SK-N-SH (cell line): Measurements from ENCODE around the gene IGF2BP3. TPM values are rescaled to one million over a fixed set of nuclear protein-coding genes. Genes with fewer than 3 reads are reported as not detected.

Experiments used
- CTCF ChIA-PET: fragments of 300-600, 350-600 bp; formaldehyde crosslinking; extraction: SDS; loops from one replicate; lab custom pipeline; 2021; lab: Yijun Ruan, JAX
- POLR2A ChIA-PET: fragments of 350-600 bp; sonication (Branson Sonifier 250); formaldehyde crosslinking; extraction: SDS; loops from one replicate; lab custom pipeline; 2020; ENCODE audit warnings: antibody characterized with exemption, inconsistent platforms; lab: Yijun Ruan, JAX
- DNase-seq: peaks from one replicate; pipeline ENCODE4 v3.0.0; 2012
- H2AFZ ChIP-seq: fragments of 200-600 bp; sonication (generic); 2 replicates; pipeline ENCODE4 v1.8.1; 2016; ENCODE audit warnings: antibody characterized with exemption, mild to moderate bottlenecking, low read depth
- H3F3A ChIP-seq: fragments of 200-600 bp; sonication (generic); replicated peaks from 2 replicates; pipeline ENCODE3; 2016; ENCODE audit warnings: antibody characterized with exemption, mild to moderate bottlenecking; ENCODE audit not compliant: insufficient read depth
- H3K27ac ChIP-seq, 2 experiments: fragments of 200-500 bp in 1 of 2; fragments of 200-600 bp in 1 of 2; sonication (Bioruptor generic) in 1 of 2; sonication (generic), shearing (Covaris generic) in 1 of 2; 2 replicates each; pipeline versions ENCODE4 v1.5.1 to v1.6.1; 2014 to 2016; ENCODE audit warnings: low read depth in 2 of 2, inconsistent platforms in 1 of 2, low read length in 1 of 2, mild to moderate bottlenecking in 1 of 2, mixed read lengths in 1 of 2
- H3K27me3 ChIP-seq: fragments of 200-600 bp; sonication (generic), shearing (Covaris generic); 2 replicates; pipeline ENCODE4 v1.6.1; 2016; ENCODE audit warnings: mixed run types; ENCODE audit not compliant: insufficient read depth
- H3K36me3 ChIP-seq, 2 experiments: fragments of 200-500 bp in 1 of 2; fragments of 200-600 bp in 1 of 2; sonication (Bioruptor generic) in 1 of 2; sonication (generic) in 1 of 2; replicated peaks in 1 of 2; 2 replicates each; pipeline versions ENCODE3 to v1.5.1; 2014 to 2016; ENCODE audit warnings: low read length in 1 of 2, mild to moderate bottlenecking in 1 of 2; ENCODE audit not compliant: insufficient read depth in 2 of 2, control insufficient read depth in 1 of 2
- H3K4me1 ChIP-seq, 2 experiments: fragments of 200-500 bp in 1 of 2; fragments of 200-600 bp in 1 of 2; sonication (Bioruptor generic) in 1 of 2; sonication (generic), shearing (Covaris generic) in 1 of 2; 2 replicates each; pipeline versions ENCODE4 v1.5.1 to v1.6.1; 2014 to 2016; ENCODE audit warnings: low read depth in 1 of 2, low read length in 1 of 2, mixed run types in 1 of 2; ENCODE audit not compliant: insufficient read depth in 2 of 2, control insufficient read depth in 1 of 2
- H3K4me2 ChIP-seq: fragments of 200-600 bp; sonication (generic), shearing (Covaris generic); 2 replicates; pipeline ENCODE4 v1.6.1; 2017; ENCODE audit warnings: mixed run types
- H3K4me3 ChIP-seq, 2 experiments: fragments of 200-500 bp in 1 of 2; fragments of 200-600 bp in 1 of 2; sonication (Bioruptor generic) in 1 of 2; sonication (generic), shearing (Covaris generic) in 1 of 2; 2 replicates each; pipeline versions ENCODE4 v1.5.1 to v1.8.1; 2014 to 2016; ENCODE audit warnings: low read depth in 2 of 2, inconsistent platforms in 1 of 2, low read length in 1 of 2, mild to moderate bottlenecking in 1 of 2, mixed read lengths in 1 of 2, moderate library complexity in 1 of 2
- H3K79me2 ChIP-seq: fragments of 200-600 bp; sonication (generic); 2 replicates; pipeline ENCODE4 v1.8.1; 2017; ENCODE audit warnings: mild to moderate bottlenecking; ENCODE audit not compliant: insufficient read depth
- H3K9ac ChIP-seq: fragments of 200-600 bp; sonication (generic); 2 replicates; pipeline ENCODE4 v1.6.1; 2017; ENCODE audit warnings: mixed run types
- H3K9me2 ChIP-seq: fragments of 200-600 bp; sonication (generic); 2 replicates; pipeline ENCODE4 v1.6.1; 2017; ENCODE audit warnings: mixed run types
- H3K9me3 ChIP-seq: fragments of 200-600 bp; sonication (generic); 2 replicates; pipeline ENCODE4 v1.6.1; 2017; ENCODE audit warnings: mixed run types, mild to moderate bottlenecking, moderate library complexity
- H4K20me1 ChIP-seq: fragments of 200-600 bp; sonication (generic); 2 replicates; pipeline ENCODE4 v1.6.1; 2017; ENCODE audit warnings: mild to moderate bottlenecking, mixed run types; ENCODE audit not compliant: insufficient read depth
- ELF1 ChIP-seq: IDR thresholded peaks from 2 replicates; pipeline ENCODE4 v1.4.0; 2012
- FOSL2 ChIP-seq: IDR thresholded peaks from 2 replicates; pipeline ENCODE4 v1.4.0; 2012; ENCODE audit warnings: low read depth, mild to moderate bottlenecking, moderate library complexity, borderline replicate concordance
- FOXM1 ChIP-seq: IDR thresholded peaks from 2 replicates; pipeline ENCODE4 v1.4.0; 2012; ENCODE audit warnings: low read depth, mild to moderate bottlenecking
- GATA2 ChIP-seq: sonication (generic); formaldehyde crosslinking; IDR thresholded peaks from 2 replicates; pipeline ENCODE4 v1.5.0; 2020; ENCODE audit warnings: mild to moderate bottlenecking, missing genetic modification reagents
- JUND ChIP-seq: IDR thresholded peaks from 2 replicates; pipeline ENCODE4 v1.4.0; 2012
- NRF1 ChIP-seq: IDR thresholded peaks from 2 replicates; pipeline ENCODE4 v1.6.1; 2012; ENCODE audit warnings: low read depth, mild to moderate bottlenecking, low read length
- SMC3 ChIP-seq: IDR thresholded peaks from 2 replicates; pipeline ENCODE4 v1.6.1; 2012; ENCODE audit warnings: low read depth, low read length, improper control_type of control experiment
- TAF1 ChIP-seq: IDR thresholded peaks from 2 replicates; pipeline ENCODE4 v1.6.1; 2012; ENCODE audit warnings: low read depth, mild to moderate bottlenecking, low read length, moderate library complexity, borderline replicate concordance
- TCF12 ChIP-seq: IDR thresholded peaks from 2 replicates; pipeline ENCODE4 v1.4.0; 2012
- TEAD4 ChIP-seq: IDR thresholded peaks from 2 replicates; pipeline ENCODE4 v1.4.0; 2012; ENCODE audit warnings: mild to moderate bottlenecking, borderline replicate concordance; ENCODE audit not compliant: insufficient read depth
- WGBS: methylation state at CpG from one replicate; pipeline ENCODE4 v1.1.6; 2017; ENCODE audit warnings: low lambda C conversion rate; 5-methylcytosine and 5-hydroxymethylcytosine counted together
- polyA plus RNA-seq, 3 experiments: library from polyadenylated mRNA; depleted of rRNA; stranded (reverse); fragments of >200 nt; gene quantifications; 2 replicates each; pipeline ENCODE4 v1.2.3, GENCODE V29; 2012
- TF ChIP-seq, protein P1 (sequence below): IDR thresholded peaks from 2 replicates; pipeline ENCODE4 v1.6.1; 2012; ENCODE audit warnings: mild to moderate bottlenecking, low read depth, low read length, moderate library complexity
- TF ChIP-seq, protein P2 (sequence below): IDR thresholded peaks from 2 replicates; pipeline ENCODE4; 2012
- TF ChIP-seq, protein P3 (sequence below): IDR thresholded peaks from 2 replicates; pipeline ENCODE4 v1.4.0; 2012; ENCODE audit warnings: low read depth, borderline replicate concordance

IGF2BP3 gene
- polyA plus RNA-seq, 1 of the 3 experiments (the other 2 are of a cell fraction): 34.4 TPM

DNA sequence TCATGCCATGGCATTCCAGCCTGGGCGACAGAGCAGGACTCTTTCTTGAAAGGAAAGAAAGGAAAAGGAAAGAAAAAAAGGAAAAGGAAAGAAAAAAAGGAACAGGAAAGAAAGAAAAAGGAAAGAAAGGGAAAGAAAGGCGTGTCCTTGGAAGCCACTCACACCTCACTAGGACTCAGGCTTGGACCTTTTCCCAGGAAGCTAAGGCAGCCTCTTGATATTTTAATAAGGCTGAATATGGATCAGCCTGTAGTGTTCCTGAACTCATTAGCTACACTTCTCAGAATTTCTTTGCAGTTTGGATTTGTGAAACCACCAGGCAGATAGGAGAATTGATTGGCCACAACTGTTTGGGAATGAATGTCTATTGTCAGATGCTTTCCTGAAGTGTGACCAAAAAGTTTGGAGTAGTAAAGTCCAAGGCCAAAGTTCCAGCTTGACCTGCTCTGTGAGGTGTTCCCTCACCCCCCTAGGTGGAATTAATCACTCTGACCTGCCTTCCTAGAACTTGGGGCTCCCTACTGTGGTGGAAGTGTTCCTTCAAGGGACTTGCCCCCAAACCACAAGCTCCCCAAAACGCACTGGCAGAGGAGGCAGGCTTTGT is 178.2 kb downstream of the IGF2BP3 start:
- Histone ChIP-seq H3K4me1 (peaks cover 0 to 10% of the 10 kb centered on the region in 2 experiments; a peak in 1 of 4 replicates), H3K4me2 (no peak overlapping the region), H3K79me2 (no peaks in the 10 kb centered on the region), H3K27ac (no peak overlapping the region), H3K27me3 (no peaks in the 10 kb centered on the region), H2AFZ (peak overlapping the region; percentile 43; the same call in 1 of the 2 replicates), H3K9ac (no peak overlapping the region), H3K9me2 (no peaks in the 10 kb centered on the region), H3K4me3 (no peak overlapping the region), H4K20me1 (no peaks in the 10 kb centered on the region), H3F3A (peaks cover 4% of the 10 kb centered on the region), H3K36me3 (no peaks in the 10 kb centered on the region), H3K9me3 (no peaks in the 10 kb centered on the region)
- 87% methylated on average over 3 of the region's 3 CpGs for WGBS
- ChIA-PET POLR2A (no interaction called here), CTCF (interaction anchor here (1.1 to 9.9 kb wide), 4 partner anchors 8 to 107 kb away, joined by 3 to 69 read pairs (median 10); no protein-coding TSS in a partner anchor)
- DNase-seq: no peak
- TF ChIP-seq NRF1 (no peak), FOSL2 (no peak), TEAD4 (no peak), FOXM1 (no peak), ELF1 (no peak), TCF12 (no peak), SMC3 (no peak)
- TF ChIP-seq, protein P1, sequence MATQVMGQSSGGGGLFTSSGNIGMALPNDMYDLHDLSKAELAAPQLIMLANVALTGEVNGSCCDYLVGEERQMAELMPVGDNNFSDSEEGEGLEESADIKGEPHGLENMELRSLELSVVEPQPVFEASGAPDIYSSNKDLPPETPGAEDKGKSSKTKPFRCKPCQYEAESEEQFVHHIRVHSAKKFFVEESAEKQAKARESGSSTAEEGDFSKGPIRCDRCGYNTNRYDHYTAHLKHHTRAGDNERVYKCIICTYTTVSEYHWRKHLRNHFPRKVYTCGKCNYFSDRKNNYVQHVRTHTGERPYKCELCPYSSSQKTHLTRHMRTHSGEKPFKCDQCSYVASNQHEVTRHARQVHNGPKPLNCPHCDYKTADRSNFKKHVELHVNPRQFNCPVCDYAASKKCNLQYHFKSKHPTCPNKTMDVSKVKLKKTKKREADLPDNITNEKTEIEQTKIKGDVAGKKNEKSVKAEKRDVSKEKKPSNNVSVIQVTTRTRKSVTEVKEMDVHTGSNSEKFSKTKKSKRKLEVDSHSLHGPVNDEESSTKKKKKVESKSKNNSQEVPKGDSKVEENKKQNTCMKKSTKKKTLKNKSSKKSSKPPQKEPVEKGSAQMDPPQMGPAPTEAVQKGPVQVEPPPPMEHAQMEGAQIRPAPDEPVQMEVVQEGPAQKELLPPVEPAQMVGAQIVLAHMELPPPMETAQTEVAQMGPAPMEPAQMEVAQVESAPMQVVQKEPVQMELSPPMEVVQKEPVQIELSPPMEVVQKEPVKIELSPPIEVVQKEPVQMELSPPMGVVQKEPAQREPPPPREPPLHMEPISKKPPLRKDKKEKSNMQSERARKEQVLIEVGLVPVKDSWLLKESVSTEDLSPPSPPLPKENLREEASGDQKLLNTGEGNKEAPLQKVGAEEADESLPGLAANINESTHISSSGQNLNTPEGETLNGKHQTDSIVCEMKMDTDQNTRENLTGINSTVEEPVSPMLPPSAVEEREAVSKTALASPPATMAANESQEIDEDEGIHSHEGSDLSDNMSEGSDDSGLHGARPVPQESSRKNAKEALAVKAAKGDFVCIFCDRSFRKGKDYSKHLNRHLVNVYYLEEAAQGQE: no peak
- TF ChIP-seq, protein P2, sequence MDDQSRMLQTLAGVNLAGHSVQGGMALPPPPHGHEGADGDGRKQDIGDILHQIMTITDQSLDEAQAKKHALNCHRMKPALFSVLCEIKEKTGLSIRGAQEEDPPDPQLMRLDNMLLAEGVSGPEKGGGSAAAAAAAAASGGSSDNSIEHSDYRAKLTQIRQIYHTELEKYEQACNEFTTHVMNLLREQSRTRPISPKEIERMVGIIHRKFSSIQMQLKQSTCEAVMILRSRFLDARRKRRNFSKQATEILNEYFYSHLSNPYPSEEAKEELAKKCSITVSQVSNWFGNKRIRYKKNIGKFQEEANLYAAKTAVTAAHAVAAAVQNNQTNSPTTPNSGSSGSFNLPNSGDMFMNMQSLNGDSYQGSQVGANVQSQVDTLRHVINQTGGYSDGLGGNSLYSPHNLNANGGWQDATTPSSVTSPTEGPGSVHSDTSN: no peak

DNA sequence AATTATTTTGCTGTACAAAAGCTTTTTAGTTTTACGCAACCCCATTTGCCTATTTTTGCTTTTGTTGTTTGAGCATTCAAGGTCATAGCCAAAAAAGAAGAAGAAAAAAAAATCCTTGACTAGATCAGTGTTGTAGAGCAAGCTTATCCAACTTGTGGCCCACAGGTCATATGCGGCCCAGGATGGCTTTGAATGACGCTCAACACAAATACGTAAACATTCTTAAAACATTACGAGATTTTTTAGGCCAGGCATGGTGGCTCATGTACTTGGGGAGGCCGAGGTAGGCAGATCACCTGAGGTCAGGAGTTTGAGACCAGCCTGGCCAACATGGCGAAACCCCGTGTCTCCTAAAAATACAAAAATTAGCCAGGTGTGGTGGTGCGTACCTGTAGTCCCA is 179.3 kb downstream of the IGF2BP3 start:
- H3K9me3 ChIP-seq: no peaks in the 10 kb centered on the region
- TF ChIP-seq, protein P3, sequence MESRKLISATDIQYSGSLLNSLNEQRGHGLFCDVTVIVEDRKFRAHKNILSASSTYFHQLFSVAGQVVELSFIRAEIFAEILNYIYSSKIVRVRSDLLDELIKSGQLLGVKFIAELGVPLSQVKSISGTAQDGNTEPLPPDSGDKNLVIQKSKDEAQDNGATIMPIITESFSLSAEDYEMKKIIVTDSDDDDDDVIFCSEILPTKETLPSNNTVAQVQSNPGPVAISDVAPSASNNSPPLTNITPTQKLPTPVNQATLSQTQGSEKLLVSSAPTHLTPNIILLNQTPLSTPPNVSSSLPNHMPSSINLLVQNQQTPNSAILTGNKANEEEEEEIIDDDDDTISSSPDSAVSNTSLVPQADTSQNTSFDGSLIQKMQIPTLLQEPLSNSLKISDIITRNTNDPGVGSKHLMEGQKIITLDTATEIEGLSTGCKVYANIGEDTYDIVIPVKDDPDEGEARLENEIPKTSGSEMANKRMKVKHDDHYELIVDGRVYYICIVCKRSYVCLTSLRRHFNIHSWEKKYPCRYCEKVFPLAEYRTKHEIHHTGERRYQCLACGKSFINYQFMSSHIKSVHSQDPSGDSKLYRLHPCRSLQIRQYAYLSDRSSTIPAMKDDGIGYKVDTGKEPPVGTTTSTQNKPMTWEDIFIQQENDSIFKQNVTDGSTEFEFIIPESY: no peak
- TF ChIP-seq JUND (no peak), FOSL2 (no peak), TCF12 (no peak), GATA2 (CRISPR knock-in tag) (no peak), SMC3 (no peak), TEAD4 (no peak), TAF1 (no peak)
- CTCF ChIA-PET: interaction anchor here (1.0 to 9.9 kb wide), 2 partner anchors 15 to 18 kb away, joined by 3 to 69 read pairs; no protein-coding TSS in a partner anchor
- no peak overlapping the region for H3K9ac ChIP-seq
- peaks cover 4% of the 10 kb centered on the region for H3F3A ChIP-seq
- H3K36me3 ChIP-seq: no peaks in the 10 kb centered on the region
- no peak overlapping the region for H3K4me2 ChIP-seq
- no peak overlapping the region for H3K4me3 ChIP-seq
- H3K4me1 ChIP-seq: peaks cover 0 to 10% of the 10 kb centered on the region in 2 experiments; a peak in 1 of 4 replicates
- H2AFZ ChIP-seq: no peak overlapping the region
- 94% methylated on average over 9 of the region's 9 CpGs for WGBS
- H3K27me3 ChIP-seq: no peaks in the 10 kb centered on the region
- H3K27ac ChIP-seq: no peak overlapping the region
- H4K20me1 ChIP-seq: no peaks in the 10 kb centered on the region
- H3K9me2 ChIP-seq: no peaks in the 10 kb centered on the region
- POLR2A ChIA-PET: no interaction called here
- no peak for DNase-seq
- no peaks in the 10 kb centered on the region for H3K79me2 ChIP-seq
